T-helper 17 cell (primary cell): ENCODE measurements around the gene RABGAP1L. TPM values are rescaled to one million over a fixed set of nuclear protein-coding genes. Genes with fewer than 3 reads are reported as not detected.
"Not testable (repeated sequence)": the region's sequence is repeated elsewhere in the genome, so short reads cannot be mapped to it uniquely, and the experiment has no call there.

Source experiments
- ATAC-seq: fragments of 150-1000 bp; cut with Tn5 transposase; 2 replicates; pipeline ENCODE4 v1.10.0; 2021; ENCODE audit warnings: mild to moderate bottlenecking, moderate library complexity
- DNase-seq, 3 donors: peaks; one replicate each; pipeline versions ENCODE4 v3.0.0 to v3.0.0-alpha.2; 2020 to 2021
- H3K9me3 ChIP-seq: one replicate; pipeline ENCODE4 v1.7.0; 2013; ENCODE audit warnings: low read length, mild to moderate bottlenecking; ENCODE audit not compliant: control insufficient read depth, poor library complexity, severe bottlenecking
- H3K27ac Mint-ChIP-seq: one replicate; pipeline ENCODE4 v1.8.0; 2022; ENCODE audit warnings: mild to moderate bottlenecking, moderate library complexity, mixed read lengths
- H3K27me3 Mint-ChIP-seq: one replicate; pipeline ENCODE4 v1.8.0; 2022; ENCODE audit warnings: mixed read lengths
- H3K36me3 Mint-ChIP-seq: one replicate; pipeline ENCODE4 v1.8.0; 2022; ENCODE audit warnings: low read depth, mixed read lengths
- H3K4me1 Mint-ChIP-seq: one replicate; pipeline ENCODE4 v1.8.0; 2022; ENCODE audit warnings: mild to moderate bottlenecking, mixed read lengths
- H3K4me3 Mint-ChIP-seq: one replicate; pipeline ENCODE4 v1.8.0; 2022; ENCODE audit warnings: mild to moderate bottlenecking, moderate library complexity, mixed read lengths
- total RNA-seq, 4 donors: library from RNA in 2 of 4; stranded (reverse) in 2 of 4; gene quantifications; one replicate each; pipeline ENCODE4 v1.2.3 and lab custom pipeline; 2022 to 2026

RABGAP1L gene
- total RNA-seq, 2 donors from 2014 or later: 112 to 120 TPM

DNA sequence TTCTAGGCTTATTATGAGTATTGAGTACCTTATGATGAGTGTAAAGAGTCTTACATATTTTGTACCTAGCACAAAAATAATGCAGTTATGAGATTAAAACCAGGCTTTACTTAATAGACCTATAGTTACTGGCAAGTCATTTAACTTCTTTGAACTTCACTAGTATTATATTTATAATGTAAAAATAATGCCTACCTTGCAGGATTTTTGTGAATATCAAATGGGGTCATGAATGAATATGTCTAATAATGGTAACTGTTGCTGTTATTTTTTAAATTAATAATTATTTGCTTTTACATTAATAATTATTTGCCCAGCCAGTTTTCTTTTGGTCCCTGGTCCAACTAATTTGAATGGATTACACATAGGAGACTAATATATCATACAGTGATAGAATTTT lies 530.9 kb downstream of the RABGAP1L start:
- Mint-ChIP-seq H3K27ac (no peak overlapping the region), H3K4me1 (peaks cover 2% of the 10 kb centered on the region), H3K36me3 (peaks cover 8% of the 10 kb centered on the region), H3K4me3 (no peak overlapping the region), H3K27me3 (no peaks in the 10 kb centered on the region)
- no peak for ATAC-seq
- H3K9me3 ChIP-seq: no peaks in the 10 kb centered on the region
- DNase-seq: no peak

DNA sequence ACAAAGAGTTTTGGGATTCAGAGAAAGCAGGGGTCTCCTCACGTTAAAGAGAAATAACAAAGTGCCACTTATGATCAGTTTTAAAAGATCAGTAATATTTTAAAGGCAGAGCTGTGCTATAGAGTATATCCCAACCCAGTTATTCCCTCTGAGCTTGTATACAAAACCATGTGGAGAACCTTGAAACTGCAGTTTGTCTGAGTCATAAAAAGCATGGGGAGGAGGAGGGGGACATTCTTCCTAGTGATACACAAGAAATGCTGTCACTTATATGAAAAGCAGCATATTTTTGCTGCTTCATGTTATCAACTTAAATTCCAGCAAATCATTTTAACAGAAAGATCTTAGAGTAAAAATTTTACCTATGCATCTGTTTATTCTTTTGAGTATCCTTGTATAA lies 533.0 kb downstream of the RABGAP1L start:
- no peaks in the 10 kb centered on the region for H3K9me3 ChIP-seq
- Mint-ChIP-seq H3K4me1 (no peaks in the 10 kb centered on the region), H3K27me3 (no peaks in the 10 kb centered on the region), H3K4me3 (no peak overlapping the region), H3K27ac (no peak overlapping the region), H3K36me3 (peaks cover 6% of the 10 kb centered on the region)
- ATAC-seq: no peak
- DNase-seq: no peak

DNA sequence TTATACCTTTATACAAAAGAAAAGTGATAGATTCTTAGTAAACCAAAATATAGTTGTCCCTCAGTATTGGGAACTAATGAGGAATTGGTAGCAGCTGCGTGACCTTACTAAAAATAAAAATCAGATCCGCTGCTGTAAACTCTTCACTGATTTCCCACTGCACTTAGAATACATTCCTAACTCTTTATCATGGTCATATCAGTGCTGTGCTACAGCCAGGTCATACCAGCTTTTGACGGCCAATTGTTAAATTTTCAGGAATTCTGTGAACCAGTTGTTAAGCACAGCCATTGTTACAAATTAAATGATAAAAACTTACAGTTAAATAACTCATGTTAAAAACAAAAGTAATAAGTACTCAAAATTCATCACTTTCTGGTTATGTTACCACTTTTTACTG lies 533.8 kb downstream of the RABGAP1L start:
- no peak for DNase-seq
- no peaks in the 10 kb centered on the region for H3K27me3 Mint-ChIP-seq
- H3K9me3 ChIP-seq: no peaks in the 10 kb centered on the region
- H3K36me3 Mint-ChIP-seq: peaks cover 6% of the 10 kb centered on the region
- no peaks in the 10 kb centered on the region for H3K4me1 Mint-ChIP-seq
- no peak overlapping the region for H3K4me3 Mint-ChIP-seq
- H3K27ac Mint-ChIP-seq: no peak overlapping the region
- no peak for ATAC-seq

DNA sequence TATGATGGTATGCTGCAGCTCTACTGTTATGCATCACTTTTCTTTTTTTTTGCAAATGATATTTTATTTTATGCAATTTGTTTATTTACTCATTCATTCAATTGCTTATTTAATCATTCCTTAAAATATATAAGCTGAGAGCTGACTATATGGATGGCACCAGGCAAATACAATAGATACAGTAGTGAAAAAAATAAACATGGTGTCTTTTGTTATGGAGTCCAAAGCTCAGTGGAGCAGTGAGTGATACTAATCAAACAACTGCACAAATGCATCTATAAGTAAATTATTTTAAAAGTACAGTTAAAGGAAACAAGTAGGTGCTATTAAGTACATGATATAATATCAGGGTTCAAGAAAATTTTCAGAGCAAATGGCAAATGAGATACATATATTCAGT lies 534.2 kb downstream of the RABGAP1L start:
- H3K36me3 Mint-ChIP-seq, H3K27me3 Mint-ChIP-seq, DNase-seq, H3K4me3 Mint-ChIP-seq, H3K4me1 Mint-ChIP-seq, H3K27ac Mint-ChIP-seq, H3K9me3 ChIP-seq, ATAC-seq: not testable (repeated sequence)

DNA sequence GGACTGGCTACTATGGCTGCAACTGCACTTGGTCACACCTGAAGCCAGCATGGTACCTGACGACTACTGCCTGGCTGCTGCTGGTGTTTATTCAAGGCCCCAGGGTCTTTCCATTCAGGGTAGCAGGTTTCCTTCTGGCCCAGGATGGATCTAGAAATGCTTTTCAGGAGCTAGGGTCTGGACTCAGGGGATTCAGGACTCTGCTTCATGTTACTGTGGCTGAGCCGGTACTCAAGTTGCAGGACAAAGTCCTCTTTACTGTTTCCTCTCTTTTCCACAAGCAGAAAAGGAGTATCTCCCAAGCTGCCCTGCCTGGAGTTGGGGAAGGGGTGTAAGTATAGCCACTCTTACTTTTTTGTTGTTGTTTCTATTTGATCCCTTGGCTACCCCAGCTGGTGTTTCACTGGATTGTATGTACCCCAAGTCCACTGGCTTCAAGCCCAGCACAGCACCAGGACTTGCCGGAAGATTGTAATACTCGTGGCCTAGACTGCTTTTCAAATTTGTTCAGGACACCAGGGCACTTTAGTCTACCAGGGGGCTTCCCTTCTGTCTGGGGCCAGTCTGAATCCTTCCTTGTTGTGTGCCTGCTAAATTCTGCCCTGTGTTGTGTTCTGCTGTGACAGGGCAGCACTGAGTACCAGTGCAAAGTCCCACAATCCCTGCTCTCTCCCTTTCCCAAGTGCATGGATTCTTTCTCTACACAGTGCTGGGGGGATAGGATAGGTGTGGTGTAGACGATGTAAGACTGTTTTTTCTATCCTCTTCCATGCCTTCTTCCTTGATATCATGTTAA lies 536.9 kb downstream of the RABGAP1L start:
- Mint-ChIP-seq H3K27ac (peak overlapping the region; percentile 16), H3K27me3 (no peaks in the 10 kb centered on the region), H3K4me1 (no peaks in the 10 kb centered on the region), H3K4me3 (no peak overlapping the region), H3K36me3 (peaks cover 11% of the 10 kb centered on the region)
- DNase-seq: no peak
- H3K9me3 ChIP-seq: no peaks in the 10 kb centered on the region
- ATAC-seq: no peak

DNA sequence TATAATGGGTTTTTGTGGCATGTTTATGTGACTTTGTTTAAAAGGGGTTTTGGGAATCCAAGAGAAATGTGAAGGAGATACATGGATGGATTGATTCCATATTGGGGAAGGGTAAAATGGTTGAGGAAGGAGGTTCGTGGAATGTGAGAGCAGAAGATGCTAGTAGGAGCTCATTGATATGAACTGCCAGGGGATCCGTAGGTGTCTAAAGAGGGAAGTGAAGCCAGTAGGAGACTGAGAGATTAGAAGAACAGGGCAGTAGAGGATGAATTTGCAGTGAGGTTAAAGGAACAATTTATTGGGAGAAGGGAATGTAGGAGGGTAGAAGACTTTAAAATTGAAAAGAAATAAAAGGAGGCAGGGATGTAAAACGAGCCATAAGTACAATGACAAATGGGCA lies 541.0 kb downstream of the RABGAP1L start:
- no peak for DNase-seq
- H3K27me3 Mint-ChIP-seq: no peaks in the 10 kb centered on the region
- no peak overlapping the region for H3K27ac Mint-ChIP-seq
- no peak overlapping the region for H3K4me3 Mint-ChIP-seq
- H3K9me3 ChIP-seq: no peaks in the 10 kb centered on the region
- ATAC-seq: no peak
- no peaks in the 10 kb centered on the region for H3K4me1 Mint-ChIP-seq
- peaks cover 9% of the 10 kb centered on the region for H3K36me3 Mint-ChIP-seq

DNA sequence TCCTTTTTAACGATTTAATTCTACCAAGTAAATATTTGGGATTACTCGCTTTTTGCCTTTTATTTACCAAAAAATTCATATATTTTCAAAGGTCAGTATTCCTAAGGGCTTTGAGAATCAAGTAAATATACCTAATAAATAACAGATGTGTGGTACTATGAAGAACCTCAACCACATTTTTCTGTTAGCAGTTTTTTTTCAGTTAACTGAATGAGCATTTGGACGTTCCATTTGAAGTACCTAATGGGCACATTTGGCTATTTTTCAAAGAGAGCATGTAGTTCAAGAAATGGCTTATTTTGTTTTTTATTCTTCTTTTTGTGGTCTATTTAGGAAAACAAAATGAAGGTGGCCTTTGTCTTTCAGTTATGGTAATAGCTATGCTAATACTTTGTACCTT lies 541.5 kb downstream of the RABGAP1L start:
- peaks cover 9% of the 10 kb centered on the region for H3K36me3 Mint-ChIP-seq
- no peak for ATAC-seq
- H3K4me1 Mint-ChIP-seq: no peaks in the 10 kb centered on the region
- H3K4me3 Mint-ChIP-seq: no peak overlapping the region
- no peaks in the 10 kb centered on the region for H3K9me3 ChIP-seq
- H3K27ac Mint-ChIP-seq: no peak overlapping the region
- DNase-seq: no peak
- no peaks in the 10 kb centered on the region for H3K27me3 Mint-ChIP-seq

DNA sequence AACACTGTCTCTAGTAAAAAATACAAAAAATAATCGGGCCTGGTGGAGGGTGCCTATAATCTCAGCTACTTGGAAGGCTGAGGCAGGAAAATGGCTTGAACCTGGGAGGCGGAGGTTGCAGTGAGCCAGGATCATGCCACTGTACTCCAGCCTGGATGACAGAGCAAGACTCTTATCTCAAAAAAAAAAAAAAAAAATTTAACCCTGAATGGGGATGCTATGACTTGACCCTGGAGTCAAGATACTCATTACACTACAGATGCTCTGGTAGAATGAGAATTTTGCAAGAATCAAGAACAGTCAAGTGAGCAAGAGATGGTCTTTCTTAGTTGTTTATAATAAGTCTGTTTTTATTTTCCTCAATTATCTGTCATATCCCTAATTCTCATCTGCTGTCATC lies 542.2 kb downstream of the RABGAP1L start:
- DNase-seq (no peak), ATAC-seq (no peak)
- H3K9me3 ChIP-seq: no peaks in the 10 kb centered on the region
- H3K4me1 Mint-ChIP-seq: peaks cover 1% of the 10 kb centered on the region
- H3K4me3 Mint-ChIP-seq: no peak overlapping the region
- no peak overlapping the region for H3K27ac Mint-ChIP-seq
- no peaks in the 10 kb centered on the region for H3K27me3 Mint-ChIP-seq
- peaks cover 9% of the 10 kb centered on the region for H3K36me3 Mint-ChIP-seq

DNA sequence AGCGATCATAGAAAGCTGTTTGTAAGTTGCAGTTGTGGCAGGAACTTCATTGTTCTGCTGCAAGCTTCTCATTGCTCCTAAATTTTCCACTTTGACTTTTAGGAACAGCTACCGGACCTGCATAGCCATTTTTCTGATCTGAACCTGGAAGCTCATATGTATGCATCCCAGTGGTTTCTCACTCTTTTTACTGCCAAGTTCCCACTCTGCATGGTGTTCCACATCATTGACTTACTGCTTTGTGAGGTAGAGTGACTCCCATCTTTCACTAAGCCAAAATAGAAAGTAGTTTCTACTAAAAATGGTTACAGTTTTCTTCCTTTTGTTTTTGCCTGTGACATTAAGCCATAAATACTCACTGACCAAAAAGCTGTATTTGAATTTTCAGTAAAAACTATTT lies 542.7 kb downstream of the RABGAP1L start:
- Mint-ChIP-seq H3K36me3 (peaks cover 9% of the 10 kb centered on the region), H3K27me3 (no peaks in the 10 kb centered on the region), H3K4me1 (peaks cover 2% of the 10 kb centered on the region), H3K27ac (no peak overlapping the region), H3K4me3 (no peak overlapping the region)
- no peak for ATAC-seq
- no peak for DNase-seq
- H3K9me3 ChIP-seq: no peaks in the 10 kb centered on the region

DNA sequence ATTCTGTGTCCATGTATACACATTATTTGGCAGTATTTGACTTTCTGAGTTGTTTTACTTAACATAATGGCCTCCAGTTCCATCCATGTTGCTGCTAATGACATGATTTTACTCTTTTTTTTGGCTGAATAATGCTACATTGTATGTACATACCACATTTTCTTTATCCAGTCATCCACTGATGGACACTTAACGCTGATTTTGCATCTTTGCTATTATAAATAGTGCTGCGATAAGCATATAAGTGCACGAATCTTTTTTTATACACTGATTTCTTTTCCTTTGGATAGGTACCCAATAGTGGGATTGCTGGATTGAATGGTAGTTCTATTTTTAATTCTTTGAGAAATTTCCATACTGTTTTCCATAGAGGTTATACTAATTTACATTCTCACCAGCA lies 544.0 kb downstream of the RABGAP1L start:
- no peaks in the 10 kb centered on the region for H3K9me3 ChIP-seq
- no peak for DNase-seq
- no peak for ATAC-seq
- no peak overlapping the region for H3K27ac Mint-ChIP-seq
- no peaks in the 10 kb centered on the region for H3K27me3 Mint-ChIP-seq
- H3K36me3 Mint-ChIP-seq: peaks cover 12% of the 10 kb centered on the region
- peaks cover 2% of the 10 kb centered on the region for H3K4me1 Mint-ChIP-seq
- no peak overlapping the region for H3K4me3 Mint-ChIP-seq

DNA sequence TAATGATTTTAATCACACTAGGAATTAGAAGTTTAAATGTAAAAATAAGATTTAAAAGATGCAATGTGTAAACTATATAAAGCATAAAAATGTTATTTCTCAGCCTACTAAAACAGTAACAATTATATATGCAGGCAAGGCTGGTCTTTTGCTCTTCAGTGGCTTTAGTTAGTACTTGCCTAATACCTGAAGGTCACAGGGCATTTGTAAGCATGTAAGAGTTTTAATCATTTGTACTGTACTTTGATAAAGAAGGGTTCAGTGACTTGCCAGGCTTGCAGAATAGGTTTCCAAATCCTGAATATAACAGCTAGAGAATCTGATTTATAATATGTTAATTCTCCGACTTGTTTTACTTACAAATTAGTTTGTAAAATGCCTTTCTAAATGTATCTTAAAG lies 545.0 kb downstream of the RABGAP1L start:
- ATAC-seq (no peak), DNase-seq (no peak)
- no peaks in the 10 kb centered on the region for H3K9me3 ChIP-seq
- Mint-ChIP-seq H3K36me3 (peaks cover 12% of the 10 kb centered on the region), H3K4me1 (peaks cover 2% of the 10 kb centered on the region), H3K4me3 (no peak overlapping the region), H3K27ac (peak overlapping the region; percentile 43), H3K27me3 (no peaks in the 10 kb centered on the region)

DNA sequence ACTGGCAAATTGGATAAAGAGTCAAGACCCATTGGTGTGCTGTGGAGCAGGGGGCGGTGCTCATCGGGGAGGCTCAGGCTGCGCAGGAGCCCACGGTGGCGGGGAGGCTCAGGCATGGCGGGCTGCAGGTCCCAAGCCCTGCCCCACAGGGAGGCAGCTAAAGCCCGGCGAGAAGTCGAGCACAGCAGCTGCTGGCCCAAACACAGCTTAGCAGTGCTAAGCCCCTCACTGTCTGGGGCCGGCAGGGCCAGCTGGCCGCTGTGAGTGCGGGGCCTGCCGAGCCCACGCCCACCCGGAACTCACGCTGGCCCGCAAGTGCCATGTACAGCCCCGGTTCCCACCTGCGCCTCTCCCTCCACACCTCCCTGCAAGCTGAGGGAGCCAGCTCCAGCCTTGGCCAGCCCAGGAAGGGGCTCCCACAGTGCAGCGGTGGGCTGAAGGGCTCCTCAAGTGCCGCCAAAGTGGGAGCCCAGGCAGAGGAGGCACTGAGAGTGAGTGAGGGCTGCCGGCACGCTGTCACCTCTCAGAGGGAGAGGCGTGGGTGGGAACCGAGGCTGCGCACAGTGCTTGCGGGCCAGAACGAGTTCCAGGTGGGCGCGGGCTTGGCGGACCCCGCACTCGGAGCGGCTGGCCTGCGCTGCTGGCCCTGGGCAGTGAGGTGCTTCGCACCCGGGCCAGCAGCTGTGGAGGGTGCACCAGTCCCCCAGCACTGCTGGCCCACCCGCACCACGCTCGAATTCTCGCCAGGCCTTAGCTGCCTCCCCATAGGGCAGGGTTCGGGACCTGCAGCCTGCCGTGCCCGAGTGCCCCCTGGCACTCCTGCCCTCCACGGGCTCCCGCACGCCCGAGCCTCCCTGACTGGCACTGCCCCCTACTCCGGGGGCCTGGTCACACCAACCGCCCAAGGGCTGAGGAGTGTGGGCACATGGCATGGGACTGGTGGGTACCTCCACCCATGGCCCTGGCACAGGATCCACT lies 551.8 kb downstream of the RABGAP1L start:
- Mint-ChIP-seq H3K27ac (no peak overlapping the region), H3K27me3 (no peaks in the 10 kb centered on the region), H3K4me1 (peaks cover 2% of the 10 kb centered on the region), H3K36me3 (peaks cover 10% of the 10 kb centered on the region), H3K4me3 (no peak overlapping the region)
- no peak for ATAC-seq
- H3K9me3 ChIP-seq: no peaks in the 10 kb centered on the region
- DNase-seq: no peak

DNA sequence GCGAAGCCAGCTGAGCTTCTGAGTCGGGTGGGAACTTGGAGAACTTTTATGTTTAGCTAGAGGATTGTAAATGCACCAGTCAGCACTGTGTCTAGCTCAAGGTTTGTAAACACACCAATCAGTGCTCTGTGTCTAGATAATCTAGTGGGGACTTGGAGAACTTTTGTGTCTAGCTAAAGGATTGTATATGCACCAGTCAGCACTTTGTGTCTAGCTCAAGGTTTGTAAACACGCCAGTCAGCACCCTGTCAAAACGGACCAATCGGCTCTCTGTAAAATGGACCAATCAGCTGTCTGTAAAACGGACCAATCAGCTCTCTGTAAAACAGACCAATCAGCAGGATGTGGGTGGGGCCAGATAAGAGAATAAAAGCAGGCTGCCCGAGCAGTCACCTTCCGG lies 552.5 kb downstream of the RABGAP1L start:
- not testable (repeated sequence) for H3K9me3 ChIP-seq, H3K36me3 Mint-ChIP-seq, ATAC-seq, DNase-seq, H3K27me3 Mint-ChIP-seq, H3K4me3 Mint-ChIP-seq, H3K4me1 Mint-ChIP-seq, H3K27ac Mint-ChIP-seq
